Stimulated activated CD4-positive, alpha-beta T cell treated with anti-CD3 and anti-CD28 coated beads, Interleukin-12 subunit alpha, Interleukin-12 subunit beta, amount 100 ng/mL, for 24 hours (primary cell): Measurements from ENCODE around the gene CNN3.
"Not testable (repeated sequence)": the region's sequence is repeated elsewhere in the genome, so short reads cannot be mapped to it uniquely, and the experiment has no call there.

ENCODE experiments used
- DNase-seq, 2 experiments: peaks; one replicate each; pipeline ENCODE4 v3.0.0-alpha.2; 2020; ENCODE audit warnings: low read depth in 2 of 2

The CNN3 gene

GRCh38 chr1:94949681-94950661 lies 23.1 kb upstream of the CNN3 start:
- DNase-seq = no peak

DNA sequence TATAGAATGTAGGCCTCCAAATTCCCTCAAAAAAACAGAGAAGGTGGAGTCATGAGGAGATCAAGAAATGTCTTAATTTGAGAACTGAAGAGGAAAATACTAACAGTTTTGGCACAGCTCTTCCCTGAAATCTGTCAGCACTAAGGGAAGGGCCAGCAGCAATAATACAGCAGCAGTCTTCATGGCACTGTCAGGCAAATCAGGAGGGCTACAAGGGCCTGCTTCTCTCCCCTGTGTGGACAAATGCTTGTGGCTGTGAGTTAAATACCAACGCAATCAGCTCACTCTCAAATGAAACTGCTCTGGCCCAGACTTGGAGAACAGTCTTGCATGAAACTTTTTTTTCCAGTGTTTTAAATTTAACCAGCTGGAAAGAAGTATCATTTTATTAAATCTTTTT lies 20.5 kb upstream of the CNN3 start:
- DNase-seq = no peak

DNA sequence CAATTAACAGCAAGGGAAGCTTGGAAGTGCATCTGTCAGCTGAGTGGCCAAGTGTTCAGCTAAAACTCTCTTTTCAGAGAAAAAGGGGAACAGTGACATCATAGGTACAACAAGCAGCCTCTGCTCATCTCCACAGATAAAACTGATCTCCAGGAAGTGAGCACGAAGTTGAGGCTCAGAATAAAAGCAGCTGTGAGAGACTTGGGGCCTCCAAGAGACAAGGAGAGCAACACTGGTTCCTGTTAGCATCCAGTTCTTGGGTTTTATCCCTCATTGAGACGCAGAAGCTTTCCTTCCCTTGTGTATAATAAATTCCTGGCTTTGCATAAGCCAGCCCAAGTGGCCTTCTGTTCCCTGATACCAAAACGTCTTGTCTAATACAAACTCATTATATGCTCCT lies 20.0 kb upstream of the CNN3 start:
- no peak for DNase-seq

- no peak for DNase-seq
Observed at GRCh38 chr1:94942171-94943128, 15.5 kb upstream of the CNN3 start.

- DNase-seq = not testable (repeated sequence)
Observed at GRCh38 chr1:94941480-94941879, 14.6 kb upstream of the CNN3 start.

- DNase-seq = no peak
Observed at GRCh38 chr1:94940738-94941137, 13.8 kb upstream of the CNN3 start.

- DNase-seq = no peak
Observed at GRCh38 chr1:94937820-94938219, 10.9 kb upstream of the CNN3 start.

GRCh38 chr1:94936861-94937620 lies 10.1 kb upstream of the CNN3 start:
- DNase-seq = no peak

- no peak for DNase-seq
Observed at GRCh38 chr1:94935476-94935875, 8.6 kb upstream of the CNN3 start.

- DNase-seq = no peak
Observed at GRCh38 chr1:94935034-94935433, 8.1 kb upstream of the CNN3 start.

GRCh38 chr1:94934551-94934950 lies 7.6 kb upstream of the CNN3 start:
- no peak for DNase-seq

GRCh38 chr1:94931254-94931841 lies 4.4 kb upstream of the CNN3 start:
- DNase-seq = no peak

- no peak for DNase-seq
Observed at GRCh38 chr1:94929351-94930217, 2.7 kb upstream of the CNN3 start.

DNA sequence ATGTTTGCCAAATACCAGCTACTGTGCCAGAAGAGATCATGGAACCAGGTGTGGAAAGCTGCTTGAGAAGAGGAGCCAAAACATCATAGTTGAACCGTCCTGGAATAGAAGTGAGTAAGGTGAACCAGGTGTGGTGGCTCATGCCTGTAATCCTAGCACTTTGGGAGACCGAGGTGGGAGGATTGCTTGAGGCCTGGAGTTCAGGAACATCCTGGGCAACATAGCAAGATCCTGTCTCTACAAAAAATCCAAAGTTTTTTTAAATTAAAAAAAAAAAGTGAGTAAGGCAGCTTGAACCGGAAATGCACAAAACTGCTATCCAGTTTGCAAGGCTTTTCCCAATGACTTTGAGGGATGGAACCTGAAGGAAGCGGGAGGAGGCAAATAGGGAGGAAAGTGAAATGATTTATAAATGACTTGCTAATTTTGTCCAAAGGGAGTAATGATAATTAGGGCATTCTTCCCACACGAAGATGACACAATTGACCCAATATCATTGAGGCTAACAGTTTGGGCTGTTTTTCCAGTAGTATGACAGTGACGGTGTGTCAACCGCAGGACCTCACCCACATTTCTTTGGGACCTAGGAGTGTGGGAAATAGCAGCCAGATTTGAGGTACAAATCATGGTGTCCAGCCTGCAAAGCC lies 1.5 kb upstream of the CNN3 start:
- no peak for DNase-seq

- DNase-seq = no peak
Observed at GRCh38 chr1:94927405-94928175, 680 bp upstream of the CNN3 start.

- peak; percentile 5 to 12 for DNase-seq
Observed at GRCh38 chr1:94926126-94926914, 590 bp downstream of the CNN3 start.

DNA sequence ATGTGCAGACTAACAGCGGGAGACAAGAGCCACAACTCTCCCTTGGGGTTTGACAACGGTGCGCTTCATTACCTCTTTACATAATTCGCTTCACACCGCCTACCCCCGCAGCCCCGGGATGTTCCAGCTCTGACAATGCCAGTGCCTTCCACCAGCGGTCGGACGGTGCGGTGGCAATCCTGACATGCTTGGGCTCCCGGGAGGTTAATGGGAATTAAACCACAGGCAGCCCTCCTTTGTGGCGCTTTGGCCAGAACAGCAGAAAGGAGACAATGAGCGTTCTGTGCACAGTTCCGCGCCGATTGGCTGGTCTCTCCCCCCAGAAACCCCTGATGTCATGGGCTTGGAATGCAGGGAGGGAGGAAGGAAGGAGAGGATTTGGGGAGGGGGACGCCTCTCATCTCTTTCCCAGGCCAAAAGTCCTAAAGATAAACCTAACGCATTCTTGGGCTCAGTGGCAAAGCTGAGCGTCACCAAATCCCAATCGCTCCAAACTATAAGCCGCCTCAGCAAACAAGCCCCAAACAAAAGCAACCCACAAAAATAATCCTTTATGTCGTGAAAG lies 1.3 kb downstream of the CNN3 start:
- DNase-seq = no peak

DNA sequence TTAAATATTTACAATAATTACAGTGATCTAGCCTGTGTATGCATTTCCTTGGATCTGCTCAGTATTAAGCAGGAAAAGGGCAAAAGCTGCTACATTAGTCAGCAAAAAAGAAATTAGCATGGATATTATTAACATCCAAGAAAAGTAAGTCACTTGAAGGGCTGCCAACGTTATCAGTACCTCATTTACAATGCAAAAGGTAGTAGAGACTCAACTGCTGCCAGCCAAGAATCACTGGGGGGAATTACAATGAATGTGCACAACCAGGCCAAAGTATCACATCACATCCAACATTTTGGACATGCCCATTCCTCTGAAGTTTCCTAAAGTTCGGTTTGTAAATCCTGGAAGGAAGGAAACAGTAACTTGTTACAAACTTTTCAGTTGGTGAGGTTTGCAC lies 1.9 kb downstream of the CNN3 start:
- no peak for DNase-seq
